ENCODE measurements around the gene ARSI.

Gene ARSI

GRCh38 chr5:150279330-150280020, 23.2 kb downstream of the ARSI start:
- 92% methylated on average over 13 of the region's 13 CpGs for WGBS
- no peak overlapping the region for H3K27ac ChIP-seq (ENCODE audit: low read length, poor library complexity, severe bottlenecking)

GRCh38 chr5:150278916-150279315, 23.8 kb downstream of the ARSI start:
- Histone ChIP-seq H2BK5ac (ENCODE audit: low read depth, low read length, poor library complexity, severe bottlenecking) (no peak overlapping the region), H3K4ac (ENCODE audit: low read depth in 1 of 2, low read length in 2 of 2) (no peak overlapping the region), H3K9me3 (ENCODE audit: control insufficient read depth, low read length) (no peaks in the 10 kb centered on the region), H2AFZ (ENCODE audit: low read depth, low read length) (no peak overlapping the region), H4K91ac (ENCODE audit: low read length) (peak overlapping the region; percentile 79), H3K27ac (ENCODE audit: low read length, poor library complexity, severe bottlenecking) (peak overlapping the region; percentile 21), H2BK15ac (ENCODE audit: low read depth, poor library complexity, severe bottlenecking) (no peak overlapping the region), H3K14ac (ENCODE audit: low read length in 2 of 2) (peak overlapping the region in 1 of 2 experiments; percentile 31), H3K9ac (ENCODE audit: low read length) (no peak overlapping the region), H3K23ac (ENCODE audit: low read length in 2 of 2) (no peak overlapping the region), H3K36me3 (ENCODE audit: control insufficient read depth in 1 of 2, insufficient read depth in 2 of 2, low read depth in 1 of 2, low read length in 2 of 2) (peaks cover 0 to 2% of the 10 kb centered on the region in 2 experiments), H3K4me2 (ENCODE audit: low read length, poor library complexity, severe bottlenecking) (no peak overlapping the region), H2AK5ac (ENCODE audit: low read length, severe bottlenecking) (peak overlapping the region; percentile 88), H3K27me3 (ENCODE audit: control insufficient read depth in 1 of 2, insufficient read depth in 1 of 2, low read length in 2 of 2) (no peaks in the 10 kb centered on the region), H3K4me3 (ENCODE audit: insufficient read depth in 1 of 2, low read depth in 1 of 2, low read length in 2 of 2) (no peak overlapping the region), H3K18ac (ENCODE audit: low read depth in 1 of 2, low read length in 2 of 2) (peak overlapping the region; percentile 52 to 65), H3K79me1 (replicated peaks; ENCODE audit: low read length, poor library complexity, severe bottlenecking) (peaks cover 2% of the 10 kb centered on the region), H2BK120ac (ENCODE audit: low read depth, low read length) (no peak overlapping the region), H2BK12ac (ENCODE audit: low read length in 2 of 2) (peak overlapping the region in 1 of 2 experiments; percentile 57), H4K8ac (ENCODE audit: low read length) (peak overlapping the region; percentile 5), H3K4me1 (ENCODE audit: control insufficient read depth, insufficient read depth, low read depth, low read length) (peaks cover 12% of the 10 kb centered on the region)
- 39% methylated on average over 6 of the region's 6 CpGs for WGBS
- peak; percentile 86 for DNase-seq

More at GRCh38 chr5:150279330-150280020, 23.2 kb downstream of the ARSI start:
- Histone ChIP-seq H4K91ac (ENCODE audit: low read length) (peak overlapping the region; percentile 75), H3K14ac (ENCODE audit: low read length in 2 of 2) (peak overlapping the region in 1 of 2 experiments; percentile 44), H3K9ac (ENCODE audit: low read length) (no peak overlapping the region), H4K8ac (ENCODE audit: low read length) (no peak overlapping the region), H3K4ac (ENCODE audit: low read depth in 1 of 2, low read length in 2 of 2) (no peak overlapping the region), H2AFZ (ENCODE audit: low read depth, low read length) (no peak overlapping the region), H3K23ac (ENCODE audit: low read length in 2 of 2) (no peak overlapping the region), H3K4me3 (ENCODE audit: insufficient read depth in 1 of 2, low read depth in 1 of 2, low read length in 2 of 2) (no peak overlapping the region), H3K9me3 (ENCODE audit: control insufficient read depth, low read length) (no peaks in the 10 kb centered on the region), H2BK120ac (ENCODE audit: low read depth, low read length) (no peak overlapping the region), H2BK12ac (ENCODE audit: low read length in 2 of 2) (peak overlapping the region; percentile 0 to 14), H2BK15ac (ENCODE audit: low read depth, poor library complexity, severe bottlenecking) (peak overlapping the region; percentile 84), H3K18ac (ENCODE audit: low read depth in 1 of 2, low read length in 2 of 2) (peak overlapping the region; percentile 7 to 59), H3K36me3 (ENCODE audit: control insufficient read depth in 1 of 2, insufficient read depth in 2 of 2, low read depth in 1 of 2, low read length in 2 of 2) (peaks cover 0 to 8% of the 10 kb centered on the region in 2 experiments), H3K4me2 (ENCODE audit: low read length, poor library complexity, severe bottlenecking) (no peak overlapping the region), H3K79me1 (replicated peaks; ENCODE audit: low read length, poor library complexity, severe bottlenecking) (peaks cover 2% of the 10 kb centered on the region), H3K27me3 (ENCODE audit: control insufficient read depth in 1 of 2, insufficient read depth in 1 of 2, low read length in 2 of 2) (no peaks in the 10 kb centered on the region), H2BK5ac (ENCODE audit: low read depth, low read length, poor library complexity, severe bottlenecking) (no peak overlapping the region), H3K4me1 (ENCODE audit: control insufficient read depth, insufficient read depth, low read depth, low read length) (peaks cover 12% of the 10 kb centered on the region), H2AK5ac (ENCODE audit: low read length, severe bottlenecking) (peak overlapping the region; percentile 30)
- no peak for DNase-seq

GRCh38 chr5:150278046-150278730, 24.5 kb downstream of the ARSI start:
- peak overlapping the region in 1 of 2 experiments; percentile 61 for H3K14ac ChIP-seq (ENCODE audit: low read length in 2 of 2)
- no peaks in the 10 kb centered on the region for H3K27me3 ChIP-seq (ENCODE audit: control insufficient read depth in 1 of 2, insufficient read depth in 1 of 2, low read length in 2 of 2)
- WGBS: 81% methylated on average over 7 of the region's 7 CpGs
- no peaks in the 10 kb centered on the region for H3K36me3 ChIP-seq (ENCODE audit: control insufficient read depth in 1 of 2, insufficient read depth in 2 of 2, low read depth in 1 of 2, low read length in 2 of 2)
- H3K79me1 ChIP-seq (replicated peaks; ENCODE audit: low read length, poor library complexity, severe bottlenecking): peaks cover 2% of the 10 kb centered on the region
- H2BK120ac ChIP-seq (ENCODE audit: low read depth, low read length): peak overlapping the region; percentile 40
- peak overlapping the region; percentile 11 for H3K27ac ChIP-seq (ENCODE audit: low read length, poor library complexity, severe bottlenecking)
- peak overlapping the region; percentile 65 for H4K8ac ChIP-seq (ENCODE audit: low read length)
- no peak overlapping the region for H3K4me2 ChIP-seq (ENCODE audit: low read length, poor library complexity, severe bottlenecking)
- no peak overlapping the region for H2BK5ac ChIP-seq (ENCODE audit: low read depth, low read length, poor library complexity, severe bottlenecking)
- H4K91ac ChIP-seq (ENCODE audit: low read length): peak overlapping the region; percentile 79
- no peak overlapping the region for H3K4me3 ChIP-seq (ENCODE audit: insufficient read depth in 1 of 2, low read depth in 1 of 2, low read length in 2 of 2)
- peak overlapping the region in 1 of 2 experiments; percentile 17 for H3K4ac ChIP-seq (ENCODE audit: low read depth in 1 of 2, low read length in 2 of 2)
- H3K23ac ChIP-seq (ENCODE audit: low read length in 2 of 2): no peak overlapping the region
- no peak overlapping the region for H2AFZ ChIP-seq (ENCODE audit: low read depth, low read length)
- no peaks in the 10 kb centered on the region for H3K9me3 ChIP-seq (ENCODE audit: control insufficient read depth, low read length)
- H3K9ac ChIP-seq (ENCODE audit: low read length): no peak overlapping the region
- peak; percentile 28 for DNase-seq
- H3K4me1 ChIP-seq (ENCODE audit: control insufficient read depth, insufficient read depth, low read depth, low read length): peaks cover 12% of the 10 kb centered on the region
- peak overlapping the region; percentile 24 to 71 for H3K18ac ChIP-seq (ENCODE audit: low read depth in 1 of 2, low read length in 2 of 2)
- peak overlapping the region; percentile 30 for H2BK15ac ChIP-seq (ENCODE audit: low read depth, poor library complexity, severe bottlenecking)
- peak overlapping the region; percentile 57 to 82 for H2BK12ac ChIP-seq (ENCODE audit: low read length in 2 of 2)
- peak overlapping the region; percentile 88 for H2AK5ac ChIP-seq (ENCODE audit: low read length, severe bottlenecking)

- H3K9me3 ChIP-seq (ENCODE audit: control insufficient read depth, low read length): no peaks in the 10 kb centered on the region
- H3K4me3 ChIP-seq (ENCODE audit: insufficient read depth in 1 of 2, low read depth in 1 of 2, low read length in 2 of 2): no peak overlapping the region
- peaks cover 2% of the 10 kb centered on the region for H3K79me1 ChIP-seq (replicated peaks; ENCODE audit: low read length, poor library complexity, severe bottlenecking)
- H3K9ac ChIP-seq (ENCODE audit: low read length): no peak overlapping the region
- no peak overlapping the region for H3K4ac ChIP-seq (ENCODE audit: low read depth in 1 of 2, low read length in 2 of 2)
- DNase-seq: no peak
- no peaks in the 10 kb centered on the region for H3K27me3 ChIP-seq (ENCODE audit: control insufficient read depth in 1 of 2, insufficient read depth in 1 of 2, low read length in 2 of 2)
- H3K14ac ChIP-seq (ENCODE audit: low read length in 2 of 2): no peak overlapping the region
- no peak overlapping the region for H2BK12ac ChIP-seq (ENCODE audit: low read length in 2 of 2)
- peaks cover 12% of the 10 kb centered on the region for H3K4me1 ChIP-seq (ENCODE audit: control insufficient read depth, insufficient read depth, low read depth, low read length)
- 88% methylated on average over 4 of the region's 4 CpGs for WGBS
- no peak overlapping the region for H2BK5ac ChIP-seq (ENCODE audit: low read depth, low read length, poor library complexity, severe bottlenecking)
- no peak overlapping the region for H2BK120ac ChIP-seq (ENCODE audit: low read depth, low read length)
- H3K23ac ChIP-seq (ENCODE audit: low read length in 2 of 2): no peak overlapping the region
- no peak overlapping the region for H3K27ac ChIP-seq (ENCODE audit: low read length, poor library complexity, severe bottlenecking)
- no peak overlapping the region for H2AFZ ChIP-seq (ENCODE audit: low read depth, low read length)
- H4K91ac ChIP-seq (ENCODE audit: low read length): no peak overlapping the region
- H2BK15ac ChIP-seq (ENCODE audit: low read depth, poor library complexity, severe bottlenecking): no peak overlapping the region
- no peak overlapping the region for H2AK5ac ChIP-seq (ENCODE audit: low read length, severe bottlenecking)
- H4K8ac ChIP-seq (ENCODE audit: low read length): no peak overlapping the region
- no peak overlapping the region for H3K18ac ChIP-seq (ENCODE audit: low read depth in 1 of 2, low read length in 2 of 2)
- no peaks in the 10 kb centered on the region for H3K36me3 ChIP-seq (ENCODE audit: control insufficient read depth in 1 of 2, insufficient read depth in 2 of 2, low read depth in 1 of 2, low read length in 2 of 2)
- no peak overlapping the region for H3K4me2 ChIP-seq (ENCODE audit: low read length, poor library complexity, severe bottlenecking)
Measured at GRCh38 chr5:150277043-150277442, 25.7 kb downstream of the ARSI start.
